ENCODE results near the gene LIMS1.

The LIMS1 gene

DNA sequence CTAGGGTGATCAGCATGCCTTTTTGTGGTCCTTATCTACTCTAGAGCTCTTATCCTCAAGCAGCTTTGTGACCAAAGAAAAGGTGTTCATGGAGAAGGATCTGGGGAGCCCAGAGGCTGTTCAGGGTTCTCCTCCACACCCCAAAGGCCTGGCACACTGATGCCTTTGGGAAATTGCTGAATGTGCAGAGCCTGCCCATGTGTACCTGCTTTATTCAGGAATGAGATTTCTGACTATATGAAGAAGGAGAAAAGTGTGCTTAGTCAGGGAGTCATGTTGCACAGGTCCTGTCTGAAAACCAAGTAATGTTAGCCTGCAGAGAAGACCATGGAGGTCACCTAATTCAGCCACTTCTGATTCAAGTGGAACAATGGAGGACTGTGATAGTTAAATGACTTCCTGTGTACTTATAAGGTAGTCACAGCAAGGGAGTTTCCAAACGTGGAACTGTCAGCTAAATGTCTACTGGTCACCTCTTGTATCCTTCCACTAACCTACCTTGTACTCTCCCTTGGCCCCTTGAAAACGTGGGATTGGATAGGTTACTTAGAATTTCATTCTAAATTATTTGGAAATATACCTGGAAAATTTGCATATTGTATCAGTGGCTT lies 81.3 kb downstream of the LIMS1 start:
- DNase-seq, result no peak

DNA sequence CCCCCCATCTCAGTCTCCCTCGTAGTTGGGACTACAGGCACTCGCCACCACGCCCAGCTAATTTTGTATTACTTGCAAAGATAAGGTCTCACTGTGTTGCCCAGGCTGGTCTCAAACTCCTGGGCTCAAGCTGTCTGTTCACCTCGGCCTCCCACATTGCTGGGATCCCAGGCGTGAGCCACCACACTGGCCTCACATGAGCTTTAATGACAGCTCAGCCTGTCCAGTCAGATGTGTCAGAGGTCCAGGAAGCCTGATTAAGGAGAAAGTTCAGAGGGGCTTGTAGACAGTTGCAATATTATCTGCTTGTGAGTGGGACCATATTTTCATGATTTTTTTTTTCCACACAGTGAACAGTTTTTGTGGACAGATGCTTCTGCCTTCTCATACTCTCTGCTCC lies 82.0 kb downstream of the LIMS1 start:
- no peak for DNase-seq

DNA sequence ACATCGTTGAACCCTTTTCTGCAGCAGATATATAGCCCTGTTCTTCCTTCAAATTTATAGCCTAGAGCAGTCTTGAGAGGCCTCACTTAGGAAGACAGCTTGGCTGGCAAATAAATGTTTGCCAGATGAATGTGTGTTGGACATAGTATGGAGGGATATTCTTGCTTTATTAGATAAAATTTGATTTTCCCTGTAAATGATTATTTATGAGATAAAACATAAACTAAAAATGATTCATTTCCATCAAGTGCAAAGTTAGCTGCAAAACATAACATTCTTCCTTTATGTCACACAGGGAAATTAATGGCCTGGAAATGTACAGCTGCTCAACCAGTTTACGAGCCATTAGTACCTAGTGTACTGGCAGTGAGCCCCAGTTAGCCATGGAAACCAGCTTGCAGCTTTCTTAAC lies 82.5 kb downstream of the LIMS1 start:
- peak; percentile 82 to 89 for DNase-seq

DNA sequence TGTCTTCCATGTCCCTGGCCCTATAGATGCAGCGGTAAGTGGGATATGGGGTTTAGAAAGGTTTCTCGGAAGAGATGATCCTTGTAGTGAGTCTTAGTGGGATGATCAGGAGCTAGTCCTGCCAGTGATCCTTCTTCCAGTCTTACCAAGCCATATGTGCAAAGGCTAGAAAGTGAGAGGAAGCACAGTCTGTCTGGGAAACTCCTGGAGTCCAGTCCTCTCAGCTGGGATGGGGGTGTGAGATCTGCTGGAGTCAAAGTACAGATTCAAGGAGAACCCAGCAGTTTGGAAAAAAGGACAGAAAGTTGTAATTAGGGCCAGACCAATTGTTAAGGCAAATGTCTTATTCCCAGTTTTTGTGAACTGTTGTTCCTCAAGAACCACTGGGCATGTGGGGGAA lies 83.3 kb downstream of the LIMS1 start:
- DNase-seq, result peak in 1 of 2 experiments; percentile 47

DNA sequence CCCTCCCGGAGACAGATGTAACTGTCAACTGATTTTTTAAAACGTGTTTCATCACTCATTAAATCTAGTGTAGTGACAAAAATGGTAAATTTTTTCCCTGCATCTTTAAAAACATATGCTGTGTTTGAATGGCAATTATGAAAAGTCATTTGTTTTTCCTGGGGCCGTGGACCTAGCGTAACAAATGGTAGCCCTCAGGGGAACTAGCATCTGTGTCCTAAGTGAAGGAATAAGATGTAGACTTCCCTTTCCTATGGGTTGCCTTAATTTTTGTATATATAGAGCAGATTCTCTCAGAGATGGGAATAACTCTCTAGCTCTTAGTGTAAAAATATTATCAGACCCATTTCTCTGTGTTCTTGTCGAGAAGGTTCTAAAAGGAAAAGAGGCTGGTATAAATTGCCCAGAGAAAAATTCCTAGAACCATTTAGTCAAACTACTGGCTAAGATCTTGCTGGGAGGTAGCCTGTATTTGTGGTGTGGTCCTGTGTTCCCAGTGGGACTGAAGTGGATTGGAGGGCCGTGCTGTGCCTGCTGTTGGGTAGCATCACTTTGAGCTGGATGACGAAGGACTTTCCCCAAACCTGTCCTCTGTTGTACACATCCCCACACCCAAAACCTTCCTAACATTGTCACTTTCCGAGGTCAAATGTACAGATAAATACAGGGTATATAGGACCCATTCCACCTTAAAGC lies 85.8 kb downstream of the LIMS1 start:
- no peak for DNase-seq

DNA sequence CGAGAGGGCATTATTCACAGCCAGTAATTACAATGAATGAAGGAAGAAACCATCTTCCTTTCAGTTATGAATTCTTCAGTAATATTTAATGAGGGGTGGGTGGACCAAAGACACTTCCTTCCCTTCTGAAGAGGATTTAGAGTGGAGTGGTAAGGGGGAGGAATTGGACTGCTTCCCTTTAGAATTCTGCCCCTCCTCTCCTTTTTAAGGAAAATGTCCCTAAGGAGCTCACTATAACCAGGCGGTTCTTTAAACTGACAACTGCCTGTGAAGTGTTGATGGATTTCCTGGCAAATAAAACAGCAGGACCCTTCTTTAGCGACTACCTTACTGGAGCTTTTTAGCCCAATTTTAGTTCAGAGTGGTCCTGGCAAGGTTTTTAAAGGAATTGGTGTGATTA lies 86.4 kb downstream of the LIMS1 start:
- no peak for DNase-seq

DNA sequence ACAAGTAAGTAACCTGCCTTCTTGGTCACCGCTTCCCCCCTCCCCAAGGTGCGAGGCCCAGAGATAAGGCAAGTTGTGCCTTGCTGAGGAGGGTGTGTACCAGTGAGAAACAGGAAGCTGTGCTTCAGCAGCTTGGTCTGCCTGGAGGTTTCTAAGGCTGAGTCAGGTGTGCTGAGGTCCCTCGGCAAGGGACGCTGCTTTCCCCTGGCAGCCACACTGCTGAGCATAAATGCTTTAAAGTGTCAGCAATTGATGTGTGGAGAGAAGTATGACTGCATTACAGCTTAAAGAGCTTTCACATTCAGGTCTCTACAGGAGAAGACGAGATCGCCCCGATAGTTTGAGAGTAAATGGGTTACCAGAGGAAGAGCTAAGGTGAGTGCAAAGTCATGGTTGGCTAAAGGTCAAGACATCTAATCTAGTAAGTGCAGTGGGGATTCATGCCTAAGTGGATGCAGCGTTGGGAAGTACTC lies 86.9 kb downstream of the LIMS1 start:
- DNase-seq, result no peak

DNA sequence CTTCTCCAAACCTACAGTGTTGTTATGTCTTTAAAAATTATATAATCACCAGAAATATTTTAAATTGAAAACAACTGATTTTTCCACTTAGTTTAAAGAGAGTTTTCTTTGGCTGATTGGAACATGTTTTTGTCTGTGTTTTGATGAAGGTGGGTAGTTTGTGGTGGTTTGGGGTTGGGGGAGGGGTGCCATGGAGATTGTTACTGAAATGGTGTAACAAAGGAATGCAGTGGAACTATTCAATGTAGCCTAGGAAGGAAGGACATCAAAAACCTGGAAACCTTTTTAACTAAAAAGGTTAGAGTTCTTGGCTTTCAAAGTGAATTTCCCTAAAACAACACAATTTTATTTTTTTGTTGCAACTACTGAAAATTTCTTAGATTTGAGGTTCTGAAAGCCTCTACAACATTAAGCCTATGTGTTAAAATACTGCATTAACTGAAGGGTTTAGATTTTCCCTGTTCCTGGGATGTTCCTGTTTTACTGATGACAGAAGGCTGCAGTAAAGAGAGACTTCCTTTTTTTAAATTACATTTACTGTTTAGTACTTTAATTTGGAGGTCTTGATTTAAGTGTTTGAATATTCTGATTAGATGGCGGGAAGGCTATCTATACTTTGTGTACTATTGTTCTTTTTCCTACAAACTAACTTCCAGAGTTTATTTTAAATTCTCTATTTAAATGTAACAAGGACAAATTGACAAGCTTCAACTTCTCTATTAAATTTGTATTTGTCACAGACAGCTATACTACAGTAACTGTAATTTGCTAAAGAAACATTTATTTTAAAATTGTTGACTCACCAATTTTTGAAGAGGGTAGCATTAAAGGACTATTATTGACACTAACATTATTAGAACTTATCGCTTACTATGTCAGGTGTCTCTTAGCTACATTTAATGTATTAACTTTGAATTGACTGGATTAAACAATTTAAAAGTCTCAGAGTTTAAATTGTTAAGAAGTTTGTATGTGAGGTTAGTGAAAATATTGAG lies 87.7 kb downstream of the LIMS1 start:
- DNase-seq, result no peak

DNA sequence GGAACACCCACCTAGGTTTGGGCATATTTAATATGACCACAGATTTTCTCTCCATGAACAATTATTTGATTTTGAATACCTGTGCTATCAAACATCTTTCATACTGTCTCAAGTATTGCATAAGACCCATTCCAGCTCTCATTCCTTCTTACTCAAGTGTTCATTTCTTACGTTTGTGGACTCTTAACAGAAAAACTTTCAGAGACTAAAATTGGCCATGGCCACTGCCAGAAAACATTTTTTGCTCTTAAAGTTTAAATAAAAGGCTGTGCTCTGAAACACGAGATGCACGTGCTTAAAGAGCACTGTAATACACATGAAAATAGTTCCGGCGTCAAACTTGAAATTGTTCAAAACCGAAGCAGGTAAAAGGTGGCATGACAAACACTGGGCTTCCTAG lies 89.3 kb downstream of the LIMS1 start:
- DNase-seq, result no peak

DNA sequence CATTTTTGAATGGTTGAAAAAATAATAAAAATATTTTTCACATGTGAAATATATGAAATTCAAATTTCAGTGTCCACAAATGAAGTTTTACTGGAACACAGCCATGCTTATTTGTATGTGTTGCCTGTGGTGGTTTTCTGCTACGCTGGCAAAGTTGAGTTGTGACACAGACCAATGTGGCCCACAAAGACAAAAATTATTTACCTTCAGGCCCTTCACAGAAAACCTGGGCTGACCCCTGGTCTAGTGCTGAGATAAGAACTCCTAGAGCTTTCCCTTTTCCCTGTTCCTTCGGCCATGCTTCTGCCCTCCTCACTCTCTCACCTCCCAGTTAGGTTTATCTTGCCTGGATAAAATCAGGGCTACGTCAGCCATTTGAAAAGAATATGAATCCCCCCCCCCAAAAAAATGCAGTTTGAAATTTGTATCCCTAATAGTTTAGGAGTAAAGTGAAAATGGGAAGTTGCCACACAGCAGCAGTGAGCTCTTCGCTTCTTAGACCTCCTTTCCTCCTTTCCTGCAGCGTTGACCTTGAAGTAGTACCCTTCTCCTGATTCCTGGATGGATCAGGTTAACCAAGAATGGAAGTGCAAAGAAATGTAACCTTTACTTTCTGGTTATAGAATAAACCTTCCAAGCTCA lies 91.0 kb downstream of the LIMS1 start:
- no peak for DNase-seq

DNA sequence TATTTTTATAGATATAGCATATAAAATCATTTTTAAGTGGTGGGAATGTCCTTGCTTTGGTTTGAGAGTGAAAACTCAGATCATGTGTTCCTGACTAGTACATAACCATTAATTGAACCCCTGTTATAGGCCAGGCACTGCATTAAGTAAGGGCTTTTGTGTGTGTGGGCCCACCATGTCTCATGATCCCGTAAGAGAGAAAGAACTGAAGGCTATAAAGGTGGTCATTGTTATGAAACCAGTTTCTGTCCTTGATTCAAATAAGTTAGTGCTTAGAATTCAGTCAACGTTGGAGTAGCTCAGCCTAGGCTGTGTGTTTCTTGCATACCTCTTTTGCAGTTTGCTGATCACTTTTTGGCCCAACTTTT lies 91.5 kb downstream of the LIMS1 start:
- no peak for DNase-seq

DNA sequence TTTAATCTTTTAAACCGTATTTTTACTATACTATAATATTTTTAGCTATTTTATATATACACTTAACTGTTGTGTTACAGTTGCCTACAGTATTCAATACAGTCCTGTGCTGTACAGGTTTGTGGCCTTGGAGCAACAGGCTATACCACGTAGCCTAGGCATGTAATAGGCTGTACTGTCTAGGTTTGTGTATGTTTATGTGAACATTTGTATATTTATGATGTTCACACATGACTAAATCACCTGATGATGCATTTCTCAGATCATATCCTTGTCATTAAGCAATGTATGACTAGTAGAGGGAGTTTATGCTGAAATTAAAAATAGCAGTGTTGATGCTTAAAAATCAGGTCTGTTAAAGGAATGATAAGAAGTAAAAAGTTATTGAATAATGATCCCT lies 92.7 kb downstream of the LIMS1 start:
- DNase-seq, result no peak

DNA sequence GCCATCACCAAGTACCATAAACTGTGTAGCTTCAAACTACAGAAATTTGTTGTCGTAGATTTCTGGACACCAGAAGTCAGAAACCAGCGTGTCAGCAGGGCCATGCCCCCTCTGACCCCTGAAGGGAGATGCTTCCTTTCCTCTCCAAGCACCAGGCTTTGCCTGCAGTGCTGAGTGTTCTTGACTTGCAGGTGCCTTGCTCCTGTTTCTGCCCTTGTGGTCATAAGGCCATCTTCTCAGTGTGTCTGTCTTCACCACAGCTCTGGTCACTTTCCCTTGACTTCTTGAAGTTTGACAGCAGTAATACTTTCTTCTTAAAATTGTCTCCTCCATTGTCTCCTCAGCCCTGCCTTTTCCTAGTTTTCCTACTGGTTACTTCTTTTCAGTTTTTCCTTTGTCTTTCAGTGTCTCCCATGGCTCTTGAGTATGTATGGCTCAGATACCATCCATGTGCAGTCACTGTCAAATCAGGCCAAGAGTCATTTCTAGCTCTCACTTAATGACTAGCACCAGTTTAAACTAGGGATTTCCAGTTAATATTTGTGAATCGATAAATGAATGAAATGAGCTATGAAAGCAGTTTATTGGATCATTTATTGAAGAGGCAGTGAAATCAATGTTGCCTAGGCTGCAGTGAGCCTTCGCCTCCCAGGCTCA lies 93.8 kb downstream of the LIMS1 start:
- no peak for DNase-seq

DNA sequence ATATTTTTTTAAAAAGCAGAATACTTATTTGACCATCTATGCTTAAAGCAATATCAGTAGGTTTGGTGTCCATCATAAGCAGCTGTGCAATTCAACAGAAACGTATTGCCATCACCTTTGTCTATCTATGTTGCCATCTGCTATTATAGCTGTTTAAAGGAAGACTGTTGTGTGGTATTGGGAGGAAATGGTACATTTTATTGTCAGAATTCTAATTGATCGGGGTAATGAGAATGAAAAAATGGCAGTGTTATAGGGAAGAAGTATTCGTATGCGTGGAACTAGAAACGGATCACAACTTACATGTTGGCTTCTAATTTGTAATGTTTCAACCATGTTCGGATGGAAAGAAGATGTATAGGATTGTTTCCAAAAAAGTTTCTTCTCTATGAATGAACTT lies 94.7 kb downstream of the LIMS1 start:
- DNase-seq, result no peak

DNA sequence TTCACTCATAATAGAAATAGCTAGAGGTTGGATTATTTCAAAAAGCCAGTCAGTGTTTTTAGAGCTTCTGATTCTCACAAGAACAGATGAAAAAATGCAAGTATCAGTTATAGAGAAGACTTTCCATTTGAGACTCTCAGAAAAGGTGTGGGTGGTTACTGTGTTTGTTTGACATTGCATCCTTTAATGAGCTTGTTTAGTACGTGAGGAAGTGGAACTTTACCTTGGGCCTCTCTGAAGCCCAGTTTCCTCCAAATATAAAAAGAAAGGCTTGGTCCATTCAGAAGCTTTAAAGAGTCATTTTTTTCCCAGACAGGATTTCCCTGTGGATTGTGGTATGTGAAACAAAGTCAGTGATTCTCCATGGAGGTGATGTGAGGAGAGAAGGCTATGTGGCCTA lies 95.1 kb downstream of the LIMS1 start:
- DNase-seq, result no peak

DNA sequence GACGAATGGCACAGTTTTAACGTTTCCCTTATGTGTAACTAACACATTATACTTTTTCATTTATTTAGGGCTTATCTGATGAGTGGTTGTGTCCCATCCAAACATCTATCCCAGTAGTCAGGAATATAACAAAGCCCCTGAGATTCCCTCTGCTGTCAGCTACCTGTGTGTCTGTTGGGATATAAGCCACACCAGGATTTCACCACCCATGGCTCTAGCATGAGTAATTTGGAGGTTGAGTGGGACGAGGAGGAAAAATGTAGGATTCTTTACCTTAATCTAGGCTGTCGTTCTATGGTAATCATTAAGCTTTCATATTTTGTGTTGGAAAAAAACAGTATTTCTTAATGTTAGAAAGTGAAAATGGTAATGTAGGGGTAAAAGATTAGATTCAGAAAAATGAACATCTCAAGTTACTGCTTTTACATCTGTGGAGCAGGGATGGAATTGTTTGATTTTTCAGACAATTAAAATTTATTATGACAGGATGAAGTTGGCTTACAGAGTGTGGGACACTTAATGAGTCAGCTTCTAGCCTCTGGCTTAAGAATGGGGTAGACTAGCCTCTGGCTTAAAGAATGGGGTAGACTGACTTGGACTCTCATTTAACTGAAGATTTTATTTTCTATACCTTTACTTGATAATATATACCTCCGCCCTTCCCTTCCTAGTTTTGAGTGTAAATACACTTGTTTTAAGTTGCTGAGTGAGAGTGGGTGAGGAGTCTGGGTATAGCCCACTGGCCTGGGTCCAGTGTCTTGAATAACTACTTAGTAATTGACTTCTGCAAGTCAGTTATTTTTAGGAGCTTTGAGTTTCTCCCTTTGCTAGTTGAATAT lies 96.5 kb downstream of the LIMS1 start:
- no peak for DNase-seq

DNA sequence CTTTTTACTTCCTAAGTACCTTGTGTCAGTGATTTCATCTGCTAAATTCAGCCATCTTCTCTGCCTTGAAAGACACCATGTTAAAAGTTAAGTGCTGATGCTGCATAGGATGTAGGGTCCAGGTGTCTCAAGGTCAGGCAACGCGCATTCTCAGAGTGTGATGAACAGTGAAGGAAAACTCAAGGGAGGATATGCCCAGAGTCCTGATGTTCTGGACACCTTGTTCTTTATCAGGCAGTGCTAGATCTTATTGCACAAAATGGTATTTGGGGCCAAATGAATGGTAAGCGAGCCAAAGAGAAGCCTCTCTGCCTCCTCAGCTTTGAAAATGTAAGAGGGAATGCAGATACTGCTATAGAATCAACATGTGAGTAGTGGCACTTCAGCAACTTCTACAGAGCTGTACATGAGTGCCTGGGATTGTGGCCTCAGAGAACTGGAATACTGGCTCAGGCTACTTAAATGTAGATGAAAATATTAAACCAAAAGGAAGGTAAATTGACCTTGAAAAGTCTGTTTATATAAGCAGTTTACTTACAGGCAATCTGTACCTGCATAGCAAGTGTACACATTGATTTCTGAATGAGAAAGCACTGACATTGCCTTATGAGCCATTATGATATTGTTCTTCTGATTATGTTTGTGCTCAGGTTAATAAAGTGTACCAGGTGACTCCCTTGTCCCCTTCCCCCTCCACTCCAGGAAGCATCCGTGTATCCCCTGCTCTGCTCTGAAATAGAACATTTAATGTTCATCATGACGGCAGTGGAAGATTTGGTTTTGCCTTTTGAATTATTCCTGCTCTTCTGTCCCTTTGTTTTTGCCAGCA lies 98.3 kb downstream of the LIMS1 start:
- no peak for DNase-seq

DNA sequence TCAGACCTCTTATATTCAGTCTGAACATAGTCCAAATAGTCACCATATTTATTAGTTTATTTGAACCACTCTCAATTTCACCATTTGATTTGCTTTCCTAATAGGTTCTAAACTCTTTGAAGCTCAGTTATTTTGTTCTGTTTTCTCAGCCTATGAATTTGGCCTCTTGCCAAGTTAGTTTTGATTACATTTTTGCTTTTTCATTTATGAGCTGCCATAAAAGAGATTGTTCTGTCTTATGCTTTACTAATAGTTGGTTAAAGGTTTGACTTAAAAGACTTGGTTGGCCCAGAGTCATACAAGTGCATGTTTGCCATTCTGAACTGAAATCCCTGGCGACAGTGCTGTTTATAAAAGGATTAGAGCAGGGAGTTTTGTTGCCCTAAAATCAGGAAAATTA lies 99.1 kb downstream of the LIMS1 start:
- DNase-seq, result no peak

DNA sequence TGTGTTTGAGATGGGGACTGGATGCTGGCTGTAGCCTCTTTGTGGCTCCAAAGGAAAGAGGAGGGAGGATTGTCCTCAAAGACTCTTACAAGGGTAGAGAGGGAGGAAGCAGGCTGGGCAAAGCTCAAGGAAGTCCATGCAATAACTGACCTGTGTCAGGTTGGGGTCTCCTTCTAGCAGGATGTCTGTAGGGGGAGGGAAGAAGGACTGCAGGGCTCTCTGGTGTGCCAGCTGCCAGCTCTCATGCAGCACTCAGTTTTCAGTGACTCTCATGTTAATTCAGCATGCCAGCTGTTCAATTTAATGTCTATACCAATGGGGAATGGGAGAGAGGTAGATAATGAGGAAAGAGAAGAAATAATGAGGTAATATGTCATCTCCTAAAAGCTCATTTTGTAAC lies 99.7 kb downstream of the LIMS1 start:
- DNase-seq, result peak; percentile 26 to 63

DNA sequence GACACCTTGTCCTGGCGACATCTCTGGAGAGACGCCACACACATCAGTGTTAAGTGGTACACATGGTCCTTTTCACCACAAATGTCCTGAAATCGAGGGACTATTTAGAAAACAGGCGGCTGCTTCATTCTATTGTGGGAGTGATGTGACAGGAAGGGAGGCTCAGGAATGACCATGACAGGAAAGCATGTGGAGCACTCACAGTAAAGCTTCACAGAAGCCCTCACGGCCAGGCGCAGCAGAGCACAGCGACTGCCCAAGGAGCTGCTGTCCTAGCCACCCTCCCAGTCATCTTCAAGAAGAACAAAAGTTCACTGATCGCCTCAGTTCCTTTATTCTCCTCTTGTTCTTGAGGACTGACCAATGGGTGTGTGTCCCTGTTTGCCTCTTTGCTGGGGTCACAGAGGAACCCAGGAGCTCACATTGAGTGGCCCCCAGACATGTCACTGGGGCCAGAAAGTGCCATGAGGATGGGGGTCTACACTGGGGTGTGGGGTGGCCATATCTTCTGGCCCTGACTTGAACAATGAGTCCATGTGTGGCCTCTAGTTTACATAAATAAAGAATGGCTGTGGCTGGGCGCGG lies 100.4 kb downstream of the LIMS1 start:
- no peak for DNase-seq
